GDM1 (cell line): ENCODE measurements around the gene IGFBP7.
"Not testable (repeated sequence)": the region's sequence is repeated elsewhere in the genome, so short reads cannot be mapped to it uniquely, and the experiment has no call there.

Source experiments
- DNase-seq: peaks from one replicate; lab custom pipeline; 2025; lab: John Stamatoyannopoulos, UW

The IGFBP7 gene

GRCh38 chr4:57070461-57070860 is 39.7 kb downstream of the IGFBP7 start:
- DNase-seq = no peak

GRCh38 chr4:57068237-57068981 is 41.8 kb downstream of the IGFBP7 start:
- DNase-seq = no peak

- DNase-seq = no peak
Measured at GRCh38 chr4:57065730-57066482, 44.3 kb downstream of the IGFBP7 start.

- DNase-seq = no peak
Measured at GRCh38 chr4:57064811-57065711, 45.1 kb downstream of the IGFBP7 start.

GRCh38 chr4:57064120-57064519 is 46.1 kb downstream of the IGFBP7 start:
- DNase-seq = no peak

GRCh38 chr4:57063518-57063917 is 46.7 kb downstream of the IGFBP7 start:
- no peak for DNase-seq

- DNase-seq = no peak
Measured at GRCh38 chr4:57061395-57061794, 48.8 kb downstream of the IGFBP7 start.

- not testable (repeated sequence) for DNase-seq
Measured at GRCh38 chr4:57060717-57061067, 49.5 kb downstream of the IGFBP7 start.

GRCh38 chr4:57059890-57060716 is 50.1 kb downstream of the IGFBP7 start:
- DNase-seq = no peak

GRCh38 chr4:57055886-57056285 is 54.3 kb downstream of the IGFBP7 start:
- no peak for DNase-seq

- DNase-seq = no peak
Measured at GRCh38 chr4:57053508-57053907, 56.7 kb downstream of the IGFBP7 start.

- DNase-seq = no peak
Measured at GRCh38 chr4:57051524-57051923, 58.7 kb downstream of the IGFBP7 start.

- DNase-seq = no peak
Measured at GRCh38 chr4:57051095-57051494, 59.1 kb downstream of the IGFBP7 start.

- DNase-seq = no peak
Measured at GRCh38 chr4:57048590-57049304, 61.4 kb downstream of the IGFBP7 start.

GRCh38 chr4:57047046-57047445 is 63.1 kb downstream of the IGFBP7 start:
- not testable (repeated sequence) for DNase-seq

GRCh38 chr4:57044996-57045395 is 65.2 kb downstream of the IGFBP7 start:
- DNase-seq = no peak

- no peak for DNase-seq
Measured at GRCh38 chr4:57044279-57044678, 65.9 kb downstream of the IGFBP7 start.

- DNase-seq = no peak
Measured at GRCh38 chr4:57043347-57044251, 66.6 kb downstream of the IGFBP7 start.

GRCh38 chr4:57042711-57043169 is 67.4 kb downstream of the IGFBP7 start:
- DNase-seq = no peak

GRCh38 chr4:57041020-57041419 is 69.2 kb downstream of the IGFBP7 start:
- DNase-seq = no peak
